HG02938 (cell line): ENCODE measurements around the gene UVRAG.

ENCODE experiments used
- ATAC-seq: cut with Tn5 transposase; IDR thresholded peaks from one replicate; pipeline ENCODE4 v1.9.1; 2021; ENCODE audit warnings: mild to moderate bottlenecking, moderate library complexity; ENCODE audit not compliant: unreplicated experiment

Gene UVRAG

GRCh38 chr11:75802913-75803820 lies 11.8 kb upstream of the UVRAG start:
- no peak for ATAC-seq

- ATAC-seq, result no peak
Measured at GRCh38 chr11:75809111-75809510, 5.9 kb upstream of the UVRAG start.

GRCh38 chr11:75809991-75810390 lies 5.0 kb upstream of the UVRAG start:
- no peak for ATAC-seq

- ATAC-seq, result no peak
Measured at GRCh38 chr11:75810637-75811390, 4.2 kb upstream of the UVRAG start.

- ATAC-seq, result no peak
Measured at GRCh38 chr11:75811485-75811884, 3.5 kb upstream of the UVRAG start.

GRCh38 chr11:75812542-75813040 lies 2.4 kb upstream of the UVRAG start:
- ATAC-seq, result no peak

- ATAC-seq, result no peak
Measured at GRCh38 chr11:75813124-75813523, 1.9 kb upstream of the UVRAG start.

GRCh38 chr11:75813622-75814039 lies 1.4 kb upstream of the UVRAG start:
- ATAC-seq, result no peak

- ATAC-seq, result peak; percentile 32
Measured at GRCh38 chr11:75814363-75814676, 690 bp upstream of the UVRAG start.

GRCh38 chr11:75815345-75816168 lies 547 bp downstream of the UVRAG start:
- peak; percentile 15 for ATAC-seq

GRCh38 chr11:75816561-75817239 lies 1.7 kb downstream of the UVRAG start:
- ATAC-seq, result no peak

- ATAC-seq, result no peak
Measured at GRCh38 chr11:75820645-75821044, 5.6 kb downstream of the UVRAG start.

- no peak for ATAC-seq
Measured at GRCh38 chr11:75821202-75821601, 6.2 kb downstream of the UVRAG start.

GRCh38 chr11:75822541-75822940 lies 7.5 kb downstream of the UVRAG start:
- no peak for ATAC-seq

GRCh38 chr11:75823415-75823814 lies 8.4 kb downstream of the UVRAG start:
- ATAC-seq, result no peak

- no peak for ATAC-seq
Measured at GRCh38 chr11:75823946-75824345, 8.9 kb downstream of the UVRAG start.

- no peak for ATAC-seq
Measured at GRCh38 chr11:75826461-75827230, 11.6 kb downstream of the UVRAG start.

- no peak for ATAC-seq
Measured at GRCh38 chr11:75827562-75827961, 12.6 kb downstream of the UVRAG start.

- no peak for ATAC-seq
Measured at GRCh38 chr11:75831915-75832502, 17.0 kb downstream of the UVRAG start.
